ENCODE measurements around the gene PIMREG.

GRCh38 chr17:6450926-6451832, 6.9 kb downstream of the PIMREG start:
- TF ChIP-seq EZH2 (IDR thresholded peaks at IDR 0.05; ENCODE audit: insufficient read depth, poor library complexity, severe bottlenecking) (no peak), EZH2phosphoT487 (IDR thresholded peaks at IDR 0.05; ENCODE audit: insufficient read depth, low read depth) (no peak)
